SH-SY5Y (cell line): Measurements from ENCODE around the gene KRT82.

Experiments
- GATA2 ChIP-seq: IDR thresholded peaks from 2 replicates; pipeline ENCODE4 v1.6.1; 2011; ENCODE audit warnings: mild to moderate bottlenecking, low read depth, low read length
- GATA3 ChIP-seq: IDR thresholded peaks from 2 replicates; pipeline ENCODE4 v1.6.1; 2011; ENCODE audit warnings: low read depth, mild to moderate bottlenecking, low read length, moderate library complexity

- TF ChIP-seq GATA3 = no peak
- TF ChIP-seq GATA2 = no peak
Measured at GRCh38 chr12:52432559-52433207, 26.5 kb upstream of the KRT82 start.
